HG02642 (cell line): Measurements from ENCODE around the gene STIM2.

ENCODE experiments used
- ATAC-seq: cut with Tn5 transposase; IDR thresholded peaks from one replicate; pipeline ENCODE4 v1.9.1; 2021; ENCODE audit warnings: mild to moderate bottlenecking; ENCODE audit not compliant: unreplicated experiment, poor library complexity

Gene STIM2

DNA sequence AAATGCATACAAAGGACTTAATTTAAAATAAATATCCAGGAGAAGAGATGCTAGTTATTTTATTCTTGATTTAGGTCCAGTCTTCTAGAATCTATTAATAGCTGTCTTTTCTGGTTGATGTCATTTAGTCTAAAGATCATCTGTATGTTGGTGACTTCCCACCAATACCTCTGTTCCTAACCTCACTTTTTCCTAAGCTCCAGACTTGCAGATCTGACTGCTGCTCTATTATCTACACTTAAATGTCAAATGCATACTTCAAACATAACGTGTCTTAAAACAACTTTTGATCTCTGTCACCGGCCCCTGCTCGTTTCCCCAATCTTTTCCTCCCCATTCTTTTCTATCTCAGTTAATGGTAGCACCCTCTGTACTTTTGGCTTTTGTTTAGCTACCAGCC, 133.3 kb downstream of the STIM2 start:
- ATAC-seq: no peak

GRCh38 chr4:26995316-26995715, 134.7 kb downstream of the STIM2 start:
- no peak for ATAC-seq

DNA sequence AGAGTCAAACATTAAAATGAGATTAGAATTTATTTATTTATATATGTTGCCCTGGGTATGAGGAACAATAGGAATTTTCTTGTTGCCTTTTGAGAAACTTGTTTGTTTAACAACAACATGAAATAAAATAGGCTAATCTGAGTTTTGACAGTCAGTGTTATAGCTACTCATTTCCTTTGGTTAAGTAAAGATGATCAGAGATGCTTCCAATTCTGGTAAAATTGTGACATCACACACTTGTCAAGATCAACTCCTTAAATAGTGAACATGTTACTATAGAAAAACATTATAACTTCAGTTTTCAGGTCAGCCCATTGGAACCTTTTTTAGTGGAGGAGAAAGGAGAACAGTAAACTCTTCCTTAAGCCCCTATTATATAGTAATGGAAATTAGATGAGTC, 136.1 kb downstream of the STIM2 start:
- ATAC-seq: no peak

DNA sequence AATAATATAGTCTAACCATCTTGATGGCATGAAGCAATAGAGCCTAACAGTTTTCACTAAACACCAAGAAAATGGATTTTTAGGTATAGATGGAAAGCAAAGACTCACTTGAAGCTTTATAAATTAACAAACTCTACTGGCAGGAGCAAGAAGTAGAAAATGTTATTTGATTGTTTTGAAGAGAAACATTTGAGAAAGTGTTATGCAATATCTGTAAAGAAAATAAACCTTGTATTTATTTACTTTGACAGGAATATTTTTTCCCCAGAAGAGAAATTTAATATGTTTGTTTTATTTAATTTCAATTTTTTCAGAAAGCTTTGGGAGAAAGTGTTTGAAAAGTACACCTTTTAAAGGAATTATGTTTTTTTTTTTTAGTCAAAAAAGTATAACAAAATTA, 139.0 kb downstream of the STIM2 start:
- ATAC-seq: no peak

DNA sequence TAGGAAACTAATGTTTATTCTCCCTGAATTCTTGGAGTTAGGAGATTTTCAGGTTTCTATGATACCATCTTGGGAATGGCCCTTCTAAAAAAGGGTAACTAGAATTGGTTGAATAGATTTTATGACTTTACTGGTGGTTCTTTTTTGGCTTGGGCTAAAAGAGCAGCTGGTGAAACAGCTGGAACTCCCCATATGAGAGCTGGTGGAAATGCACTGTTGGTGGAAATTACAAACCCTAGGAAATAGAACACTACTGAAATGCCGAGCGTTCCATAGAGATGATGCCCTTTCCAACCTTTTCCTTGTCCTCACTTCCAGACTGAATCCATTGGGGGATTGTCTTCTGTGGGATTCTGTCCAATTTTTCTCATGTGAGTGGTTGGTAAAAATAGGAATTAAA, 139.5 kb downstream of the STIM2 start:
- no peak for ATAC-seq

DNA sequence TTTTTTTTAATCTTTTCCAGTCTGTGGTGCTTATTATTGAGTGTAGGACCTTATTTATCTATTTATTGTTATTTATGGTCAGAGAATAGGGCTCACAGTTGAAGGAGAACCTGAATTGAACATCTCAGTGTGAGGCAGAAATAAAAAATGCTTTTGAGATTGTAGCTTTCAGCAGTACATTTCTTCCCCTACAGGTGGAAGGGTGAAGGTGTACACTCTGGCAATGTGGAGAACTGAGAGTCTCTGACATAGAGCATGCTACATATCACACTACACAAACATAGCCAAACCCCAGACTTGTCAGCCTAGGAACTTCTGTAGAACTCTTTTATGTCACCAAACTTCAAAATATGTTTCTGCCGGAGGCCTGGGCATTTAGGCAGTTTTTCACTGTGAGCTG, 140.2 kb downstream of the STIM2 start:
- ATAC-seq: peak; percentile 84

- ATAC-seq: no peak
Measured at GRCh38 chr4:27001398-27002164, 140.9 kb downstream of the STIM2 start.

- ATAC-seq: no peak
Measured at GRCh38 chr4:27003642-27004113, 143.0 kb downstream of the STIM2 start.

- no peak for ATAC-seq
Measured at GRCh38 chr4:27005501-27005900, 144.9 kb downstream of the STIM2 start.

- ATAC-seq: no peak
Measured at GRCh38 chr4:27005905-27006590, 145.4 kb downstream of the STIM2 start.

GRCh38 chr4:27006646-27007045, 146.0 kb downstream of the STIM2 start:
- ATAC-seq: no peak

- ATAC-seq: no peak
Measured at GRCh38 chr4:27007507-27007906, 146.9 kb downstream of the STIM2 start.

- ATAC-seq: no peak
Measured at GRCh38 chr4:27008679-27009078, 148.0 kb downstream of the STIM2 start.

DNA sequence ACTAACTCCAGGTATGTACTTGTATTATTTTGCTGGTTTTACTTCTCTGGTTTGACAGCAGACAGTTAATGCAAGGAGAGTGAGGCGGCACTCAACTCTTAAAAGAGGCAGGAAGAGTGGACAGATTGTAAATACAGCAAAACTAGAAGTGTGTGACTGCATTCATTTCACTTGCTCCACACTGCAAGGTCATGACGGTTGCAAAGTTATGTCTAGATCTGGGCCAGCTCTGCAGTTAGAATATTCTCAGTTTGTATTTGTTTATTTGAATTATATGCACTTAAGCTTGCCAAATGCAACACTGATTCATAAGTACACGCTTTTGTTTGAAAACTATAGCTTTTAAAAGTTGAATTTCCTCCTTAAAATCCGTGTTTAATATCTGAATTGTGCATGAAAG, 148.9 kb downstream of the STIM2 start:
- no peak for ATAC-seq

DNA sequence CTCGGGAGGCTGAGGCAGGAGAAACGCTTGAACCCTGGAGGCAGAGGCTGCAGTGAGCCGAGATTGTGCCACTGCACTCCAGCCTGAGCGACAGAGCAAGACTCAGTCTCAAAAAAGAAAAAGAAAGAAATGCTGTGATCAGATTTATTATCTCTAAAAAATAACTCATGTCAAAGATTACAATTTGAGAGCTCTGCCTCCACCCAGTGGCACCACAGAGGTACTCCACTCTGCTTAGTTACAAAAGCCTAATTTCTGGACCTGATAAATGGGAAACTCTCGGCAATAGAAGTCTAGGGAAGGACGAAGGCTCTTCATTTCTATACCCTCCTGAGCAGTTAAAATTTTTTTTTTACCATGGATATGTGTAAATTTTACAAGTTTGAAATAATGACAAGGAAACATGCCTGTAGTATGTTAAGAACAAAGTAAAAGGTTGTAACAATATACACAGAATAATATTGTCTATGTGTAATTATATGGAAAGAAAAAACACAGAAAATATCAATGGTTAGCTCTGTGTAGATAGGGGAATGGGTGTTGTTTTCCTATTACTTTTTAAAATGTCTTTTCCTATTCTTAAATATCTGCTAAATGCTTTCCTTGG, 149.8 kb downstream of the STIM2 start:
- ATAC-seq: peak; percentile 74

- ATAC-seq: no peak
Measured at GRCh38 chr4:27011401-27011800, 150.8 kb downstream of the STIM2 start.

GRCh38 chr4:27013012-27013411, 152.4 kb downstream of the STIM2 start:
- no peak for ATAC-seq

DNA sequence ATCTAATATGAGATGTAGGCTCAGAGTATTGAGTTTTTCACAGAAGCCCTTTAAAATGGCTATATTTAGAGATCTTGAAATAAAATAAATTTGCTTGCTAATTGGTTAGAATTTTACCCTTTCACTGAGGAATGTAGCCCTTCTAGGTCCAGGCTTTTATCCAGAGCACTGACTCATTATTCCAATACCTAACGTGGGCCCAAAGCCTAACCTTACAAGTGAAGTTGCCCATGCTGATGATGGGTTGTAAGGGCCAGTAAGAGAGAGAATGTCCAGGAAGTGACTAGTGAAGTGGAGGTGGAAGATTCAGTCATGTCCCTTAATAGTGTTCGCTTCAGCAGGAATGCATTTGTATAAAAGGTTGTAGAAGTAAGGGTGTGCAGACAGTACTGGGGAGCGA, 155.9 kb downstream of the STIM2 start:
- no peak for ATAC-seq

GRCh38 chr4:27017623-27018022, 157.0 kb downstream of the STIM2 start:
- no peak for ATAC-seq

- ATAC-seq: no peak
Measured at GRCh38 chr4:27018076-27018475, 157.4 kb downstream of the STIM2 start.

DNA sequence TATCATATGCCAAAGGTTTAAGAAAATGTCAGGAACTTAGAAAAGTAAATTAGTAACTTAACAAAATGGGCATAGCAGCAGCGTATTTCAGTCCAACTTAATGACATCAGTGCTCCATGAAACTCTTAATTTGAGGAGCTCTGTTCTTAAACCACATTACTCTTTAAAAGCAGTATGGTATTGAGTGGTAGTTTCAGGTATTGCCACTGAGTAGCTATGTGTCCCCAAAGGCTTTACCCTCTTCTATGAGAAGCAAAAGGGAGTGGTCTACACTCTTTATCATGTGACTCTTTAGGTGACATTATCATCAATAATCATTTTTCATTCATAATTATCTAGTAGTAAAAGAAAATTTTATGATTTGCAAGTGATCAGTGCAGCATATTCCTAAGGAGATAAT, 158.3 kb downstream of the STIM2 start:
- ATAC-seq: no peak
